T-helper 17 cell (primary cell): Measurements from ENCODE around the gene FAM221A. TPM values are rescaled to one million over a fixed set of nuclear protein-coding genes. Genes with fewer than 3 reads are reported as not detected.
"Not testable (repeated sequence)": the region's sequence is repeated elsewhere in the genome, so short reads cannot be mapped to it uniquely, and the experiment has no call there.

ENCODE experiments used
- ATAC-seq: fragments of 150-1000 bp; cut with Tn5 transposase; 2 replicates; pipeline ENCODE4 v1.10.0; 2021; ENCODE audit warnings: mild to moderate bottlenecking, moderate library complexity
- DNase-seq, 3 donors: peaks; one replicate each; pipeline versions ENCODE4 v3.0.0 to v3.0.0-alpha.2; 2020 to 2021
- H3K9me3 ChIP-seq: one replicate; pipeline ENCODE4 v1.7.0; 2013; ENCODE audit warnings: low read length, mild to moderate bottlenecking; ENCODE audit not compliant: control insufficient read depth, poor library complexity, severe bottlenecking
- H3K27ac Mint-ChIP-seq: one replicate; pipeline ENCODE4 v1.8.0; 2022; ENCODE audit warnings: mild to moderate bottlenecking, moderate library complexity, mixed read lengths
- H3K27me3 Mint-ChIP-seq: one replicate; pipeline ENCODE4 v1.8.0; 2022; ENCODE audit warnings: mixed read lengths
- H3K36me3 Mint-ChIP-seq: one replicate; pipeline ENCODE4 v1.8.0; 2022; ENCODE audit warnings: low read depth, mixed read lengths
- H3K4me1 Mint-ChIP-seq: one replicate; pipeline ENCODE4 v1.8.0; 2022; ENCODE audit warnings: mild to moderate bottlenecking, mixed read lengths
- H3K4me3 Mint-ChIP-seq: one replicate; pipeline ENCODE4 v1.8.0; 2022; ENCODE audit warnings: mild to moderate bottlenecking, moderate library complexity, mixed read lengths
- total RNA-seq, 4 donors: library from RNA in 2 of 4; stranded (reverse) in 2 of 4; gene quantifications; one replicate each; pipeline ENCODE4 v1.2.3 and lab custom pipeline; 2022 to 2026

Gene FAM221A
- total RNA-seq, 2 donors from 2014 or later: 4.8 to 6.2 TPM

DNA sequence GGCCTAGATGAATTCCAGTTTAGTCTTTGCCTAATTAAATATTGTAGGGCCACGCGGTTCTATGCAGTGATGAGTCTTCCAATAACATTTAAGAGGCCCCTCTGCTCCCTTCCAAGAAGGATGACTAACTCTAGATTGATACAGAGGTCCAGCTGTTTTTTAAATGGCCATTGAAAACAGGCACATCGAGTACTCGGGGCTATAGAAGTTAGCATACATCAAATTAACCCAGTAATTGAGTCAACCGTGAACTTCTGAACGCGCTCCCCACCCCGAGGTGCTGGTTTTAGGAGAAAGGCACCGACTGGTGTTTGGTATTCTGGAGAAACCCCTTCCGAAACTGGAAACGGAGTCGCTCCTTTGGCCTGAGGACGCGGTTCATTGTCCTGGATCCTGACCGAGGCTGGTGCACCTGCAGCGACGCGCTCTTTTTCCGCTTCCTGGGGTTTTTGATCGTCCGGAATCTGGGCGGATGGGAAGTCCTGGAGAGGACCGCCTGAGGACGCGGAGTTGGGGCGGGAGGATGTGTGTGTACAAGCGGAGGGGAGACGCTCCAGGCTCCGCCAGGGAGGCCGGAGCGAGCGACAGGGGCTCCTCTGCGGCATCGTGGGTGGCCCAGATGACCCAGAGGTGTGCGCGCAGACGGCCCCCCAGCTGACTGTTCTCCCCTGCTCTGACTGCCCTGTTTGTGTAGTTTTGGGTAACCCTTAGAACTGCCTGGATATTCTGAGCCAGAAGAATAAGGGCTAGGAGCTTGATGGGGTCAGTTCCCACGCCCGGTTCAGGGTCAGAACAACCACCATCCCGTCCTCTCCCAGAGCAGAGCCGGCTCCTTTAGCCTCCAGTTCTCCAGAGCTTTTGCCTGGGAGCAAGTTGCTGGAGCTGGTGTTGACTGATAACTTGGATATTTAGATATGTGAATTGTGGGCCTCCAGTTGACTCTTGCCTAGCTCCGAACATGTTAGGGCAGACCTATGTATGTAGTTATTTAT lies 711 bp downstream of the FAM221A start:
- no peaks in the 10 kb centered on the region for H3K9me3 ChIP-seq
- no peaks in the 10 kb centered on the region for H3K27me3 Mint-ChIP-seq
- peak overlapping the region; percentile 21 for H3K27ac Mint-ChIP-seq
- ATAC-seq (peak; percentile 36), DNase-seq (peak; percentile 17 to 22 (median 18))
- H3K4me1 Mint-ChIP-seq: peaks cover 8% of the 10 kb centered on the region
- H3K36me3 Mint-ChIP-seq: no peaks in the 10 kb centered on the region
- peak overlapping the region; percentile 86 for H3K4me3 Mint-ChIP-seq

DNA sequence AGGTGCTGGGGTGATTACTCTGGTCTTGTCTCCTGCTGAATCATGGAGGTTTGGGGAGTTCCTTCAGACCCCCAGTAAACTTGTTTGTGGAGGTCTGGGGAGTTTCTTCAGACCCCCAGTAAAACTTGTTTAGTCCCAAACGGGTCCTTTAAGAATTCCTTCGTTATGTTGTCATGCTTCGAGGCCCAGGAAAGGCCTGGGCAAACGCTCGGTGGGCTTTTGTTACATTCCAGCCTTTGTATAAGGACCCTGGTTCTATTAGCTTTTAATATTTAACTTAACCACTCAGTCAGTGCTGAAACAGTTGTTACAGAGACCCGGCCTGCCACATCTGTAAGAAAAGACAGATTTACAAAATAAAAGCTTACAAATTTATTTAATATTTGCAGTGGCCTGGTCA lies 4.0 kb downstream of the FAM221A start:
- not testable (repeated sequence) for H3K4me3 Mint-ChIP-seq, DNase-seq, H3K9me3 ChIP-seq, H3K27me3 Mint-ChIP-seq, ATAC-seq, H3K36me3 Mint-ChIP-seq, H3K4me1 Mint-ChIP-seq, H3K27ac Mint-ChIP-seq

DNA sequence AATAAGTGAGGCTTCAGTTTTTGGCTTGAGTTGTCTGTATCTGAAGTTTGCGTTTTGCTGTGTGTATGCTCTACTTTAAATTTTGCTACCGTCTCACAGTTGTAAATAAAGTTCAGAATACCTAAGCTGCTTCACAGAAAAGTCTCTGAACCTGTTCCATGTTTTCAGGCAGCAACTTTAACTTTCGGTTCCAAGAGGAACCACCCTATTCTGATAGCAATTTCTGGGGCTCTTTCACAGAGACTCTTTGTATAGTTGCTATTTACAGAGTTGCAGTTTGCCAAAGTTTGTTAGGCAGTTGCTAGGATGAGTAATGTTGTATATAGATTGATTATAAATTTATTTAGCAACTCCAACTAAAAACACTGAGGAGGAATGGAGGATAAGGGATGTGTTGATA lies 5.7 kb downstream of the FAM221A start:
- peaks cover 2% of the 10 kb centered on the region for H3K36me3 Mint-ChIP-seq
- no peak for ATAC-seq
- H3K4me1 Mint-ChIP-seq: peaks cover 4% of the 10 kb centered on the region
- H3K27me3 Mint-ChIP-seq: no peaks in the 10 kb centered on the region
- H3K9me3 ChIP-seq: no peaks in the 10 kb centered on the region
- no peak for DNase-seq
- H3K4me3 Mint-ChIP-seq: no peak overlapping the region
- no peak overlapping the region for H3K27ac Mint-ChIP-seq

DNA sequence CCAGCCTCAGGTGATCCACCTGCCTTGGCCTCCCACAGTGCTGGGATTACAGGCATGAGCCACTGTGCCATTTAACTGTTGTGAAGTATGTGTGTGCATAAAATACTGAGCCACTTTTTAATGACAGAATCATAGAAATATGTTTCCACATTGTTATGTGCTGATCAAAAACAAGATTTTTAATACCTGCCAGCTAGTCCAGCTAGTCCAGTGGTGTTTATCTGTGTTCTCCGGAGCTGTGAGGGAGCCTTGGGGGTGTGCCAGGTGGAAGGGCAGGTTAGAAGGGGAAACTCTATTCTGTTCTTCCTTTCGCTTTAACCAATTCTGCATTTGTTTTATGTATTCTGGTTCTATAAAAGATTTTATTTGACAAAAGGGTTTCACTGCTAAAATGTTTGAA lies 7.0 kb downstream of the FAM221A start:
- Mint-ChIP-seq H3K4me3 (no peak overlapping the region), H3K36me3 (peaks cover 2% of the 10 kb centered on the region), H3K4me1 (peaks cover 8% of the 10 kb centered on the region), H3K27me3 (no peaks in the 10 kb centered on the region), H3K27ac (no peak overlapping the region)
- H3K9me3 ChIP-seq: no peaks in the 10 kb centered on the region
- no peak for ATAC-seq
- DNase-seq: no peak

DNA sequence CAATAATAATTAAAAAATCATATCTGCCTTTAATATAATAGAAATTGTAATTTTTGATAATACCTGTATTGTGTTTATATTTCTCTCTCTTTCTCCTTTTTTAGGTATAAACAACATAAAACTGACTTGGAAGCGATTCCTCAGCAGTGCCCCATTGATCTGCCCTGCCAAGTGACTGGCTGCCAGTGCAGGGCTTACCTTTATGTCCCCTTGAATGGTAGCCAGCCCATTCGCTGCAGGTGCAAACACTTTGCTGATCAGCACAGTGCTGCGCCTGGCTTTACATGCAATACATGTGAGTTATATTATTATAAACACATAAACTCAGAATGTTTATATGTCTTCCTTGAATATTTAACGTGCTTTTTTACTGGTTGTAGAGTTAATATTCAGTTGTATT lies 9.2 kb downstream of the FAM221A start:
- H3K9me3 ChIP-seq: no peaks in the 10 kb centered on the region
- ATAC-seq (no peak), DNase-seq (no peak)
- no peaks in the 10 kb centered on the region for H3K27me3 Mint-ChIP-seq
- no peak overlapping the region for H3K4me3 Mint-ChIP-seq
- H3K4me1 Mint-ChIP-seq: peaks cover 8% of the 10 kb centered on the region
- H3K27ac Mint-ChIP-seq: no peak overlapping the region
- peaks cover 4% of the 10 kb centered on the region for H3K36me3 Mint-ChIP-seq

DNA sequence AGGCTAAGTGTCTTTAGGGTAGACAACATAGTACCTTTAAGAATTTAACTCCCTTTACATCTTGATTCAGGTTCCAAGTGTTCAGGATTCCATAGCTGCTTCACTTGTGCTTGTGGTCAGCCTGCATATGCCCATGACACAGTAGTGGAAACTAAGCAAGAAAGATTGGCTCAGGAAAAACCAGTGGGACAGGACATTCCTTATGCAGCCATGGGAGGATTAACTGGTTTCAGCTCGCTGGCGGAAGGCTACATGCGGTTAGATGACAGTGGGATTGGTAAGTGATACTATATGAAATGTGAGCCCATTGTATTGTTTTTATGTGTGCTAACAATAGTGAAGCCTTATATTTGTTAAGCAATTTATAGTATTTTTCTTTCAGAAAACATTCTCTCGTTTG lies 11.3 kb downstream of the FAM221A start:
- no peaks in the 10 kb centered on the region for H3K27me3 Mint-ChIP-seq
- peaks cover 4% of the 10 kb centered on the region for H3K4me1 Mint-ChIP-seq
- no peak for DNase-seq
- H3K36me3 Mint-ChIP-seq: peaks cover 4% of the 10 kb centered on the region
- H3K9me3 ChIP-seq: no peaks in the 10 kb centered on the region
- H3K4me3 Mint-ChIP-seq: no peak overlapping the region
- no peak overlapping the region for H3K27ac Mint-ChIP-seq
- ATAC-seq: no peak

DNA sequence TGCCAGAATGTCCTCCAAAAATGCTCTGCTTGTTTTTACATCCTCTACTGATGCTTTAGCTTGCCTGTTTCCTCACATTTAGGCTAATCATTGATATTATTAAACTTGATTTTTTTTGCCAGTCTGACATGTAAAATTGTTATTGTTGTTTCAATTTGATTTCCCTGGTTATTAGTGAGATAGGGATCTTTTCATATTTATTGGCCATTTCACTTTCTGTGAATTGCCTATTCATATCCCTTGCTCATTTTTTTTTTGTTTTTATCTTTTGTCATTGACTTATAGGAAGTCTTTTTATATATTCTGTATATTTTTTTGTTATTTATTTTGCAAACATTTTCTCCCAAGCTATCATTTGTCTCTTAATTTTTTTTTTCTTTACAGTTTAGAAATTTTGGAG lies 13.2 kb downstream of the FAM221A start:
- H3K36me3 Mint-ChIP-seq: peaks cover 4% of the 10 kb centered on the region

DNA sequence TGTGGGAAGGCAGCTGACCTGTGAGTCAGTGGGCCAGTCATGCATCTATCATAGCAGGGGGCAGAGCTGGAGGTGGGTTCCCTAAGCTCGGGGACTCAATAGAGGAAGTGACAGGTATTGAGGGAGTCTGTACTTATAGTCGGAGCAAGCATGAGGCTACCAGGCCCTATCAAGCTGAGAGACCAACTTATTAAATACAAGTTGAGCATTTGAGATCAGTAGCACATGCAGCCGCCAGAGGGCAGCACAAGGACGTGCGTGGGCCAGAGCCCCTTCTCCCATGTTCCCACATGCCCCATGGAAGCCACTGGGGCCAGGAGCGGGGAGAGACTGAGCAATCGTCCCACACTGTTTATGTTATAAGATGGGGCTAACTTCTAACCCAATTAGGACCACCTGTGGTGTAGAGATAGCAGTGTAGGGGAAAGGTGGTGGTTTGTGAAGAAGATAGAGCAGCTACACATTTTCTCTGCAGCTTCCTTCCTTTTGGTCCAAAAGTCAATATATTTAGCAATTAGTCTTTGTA lies 17.0 kb downstream of the FAM221A start:
- Mint-ChIP-seq H3K4me1 (peaks cover 8% of the 10 kb centered on the region), H3K27me3 (no peaks in the 10 kb centered on the region), H3K4me3 (no peak overlapping the region), H3K27ac (no peak overlapping the region), H3K36me3 (peaks cover 2% of the 10 kb centered on the region)
- no peaks in the 10 kb centered on the region for H3K9me3 ChIP-seq
- peak; percentile 34 to 51 (median 42) for DNase-seq
- ATAC-seq: peak; percentile 74

More for the DNA sequence above, 13.2 kb downstream of the FAM221A start:
- Mint-ChIP-seq H3K4me1 (peaks cover 12% of the 10 kb centered on the region), H3K27ac (no peak overlapping the region), H3K4me3 (no peak overlapping the region), H3K27me3 (no peaks in the 10 kb centered on the region)
- DNase-seq (no peak), ATAC-seq (no peak)
- no peaks in the 10 kb centered on the region for H3K9me3 ChIP-seq

DNA sequence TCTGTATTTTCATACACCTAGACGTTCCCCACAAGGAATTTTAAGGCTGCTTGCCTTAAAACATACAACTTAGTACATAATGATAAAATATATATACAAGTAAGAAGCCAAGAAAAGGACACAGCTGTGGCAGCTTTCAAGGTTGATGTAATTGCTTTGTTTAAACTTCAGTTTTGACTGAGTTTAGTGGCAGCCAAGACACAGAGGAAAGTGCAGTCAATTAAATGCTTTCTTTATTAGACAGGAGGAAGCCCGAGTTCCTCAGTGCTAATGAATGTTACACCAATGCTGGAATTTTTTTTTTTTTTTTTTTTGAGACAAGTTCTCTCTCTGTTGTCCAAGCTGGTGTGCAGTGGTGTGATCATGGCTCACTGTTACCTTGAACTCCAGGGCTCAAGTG lies 18.8 kb downstream of the FAM221A start:
- Mint-ChIP-seq H3K27me3 (no peaks in the 10 kb centered on the region), H3K4me1 (peaks cover 8% of the 10 kb centered on the region), H3K27ac (no peak overlapping the region), H3K36me3 (peaks cover 5% of the 10 kb centered on the region), H3K4me3 (no peak overlapping the region)
- H3K9me3 ChIP-seq: no peaks in the 10 kb centered on the region
- no peak for ATAC-seq
- DNase-seq: no peak

DNA sequence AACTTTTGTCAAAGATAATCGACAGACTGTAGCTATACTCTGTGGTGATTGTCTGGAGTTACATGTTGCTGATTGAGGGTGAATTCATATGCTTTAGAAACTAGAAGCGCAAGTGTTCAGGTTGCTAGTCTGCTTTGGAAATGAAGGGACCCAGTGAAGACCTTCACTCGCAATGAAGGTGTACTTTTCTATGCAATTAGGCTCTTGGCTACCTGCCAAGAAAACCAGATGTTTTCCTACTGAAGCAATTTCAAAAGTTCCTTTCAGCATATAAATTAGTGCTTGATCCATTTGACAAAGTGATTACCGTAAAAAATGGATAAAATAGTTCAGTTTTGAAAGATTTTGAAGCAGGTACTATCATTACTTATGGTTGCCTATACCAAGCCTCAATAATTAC lies 20.0 kb downstream of the FAM221A start:
- Mint-ChIP-seq H3K27ac (no peak overlapping the region), H3K36me3 (peaks cover 2% of the 10 kb centered on the region), H3K27me3 (no peaks in the 10 kb centered on the region), H3K4me1 (peaks cover 8% of the 10 kb centered on the region), H3K4me3 (no peak overlapping the region)
- ATAC-seq (no peak), DNase-seq (no peak)
- no peaks in the 10 kb centered on the region for H3K9me3 ChIP-seq

DNA sequence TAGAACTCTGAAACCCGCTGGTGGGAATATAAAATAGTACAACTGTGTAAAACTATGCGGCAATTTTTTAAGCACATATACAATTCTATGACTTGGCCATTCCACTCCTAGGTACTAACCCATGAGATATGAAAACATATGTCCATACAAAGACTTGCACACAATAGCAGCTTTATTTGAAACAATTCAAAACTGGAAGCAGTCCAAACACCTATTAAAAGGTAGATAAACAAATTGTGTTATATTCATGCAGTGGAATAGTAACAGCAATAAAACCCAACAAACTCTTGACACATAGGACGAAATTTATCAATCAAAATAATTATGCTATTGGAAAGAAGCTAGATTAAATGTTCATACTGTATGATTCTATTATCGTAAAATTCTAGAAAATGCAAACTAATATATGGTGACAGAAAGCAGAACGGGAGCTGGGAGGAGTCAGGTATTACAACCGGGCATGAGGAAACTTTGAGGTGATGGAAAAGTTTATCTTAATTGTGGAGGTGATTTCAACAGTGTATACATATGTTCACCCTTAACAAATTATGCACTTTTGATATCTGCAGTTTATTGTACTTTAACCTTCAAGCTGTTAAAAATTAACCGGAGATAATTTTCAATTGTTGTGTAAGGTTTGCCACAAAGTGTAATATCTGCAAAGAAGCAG lies 29.2 kb downstream of the FAM221A start:
- no peaks in the 10 kb centered on the region for H3K9me3 ChIP-seq
- Mint-ChIP-seq H3K4me1 (peaks cover 2% of the 10 kb centered on the region), H3K27ac (no peak overlapping the region), H3K27me3 (peaks cover 5% of the 10 kb centered on the region), H3K4me3 (no peak overlapping the region), H3K36me3 (no peaks in the 10 kb centered on the region)
- DNase-seq (no peak), ATAC-seq (no peak)

DNA sequence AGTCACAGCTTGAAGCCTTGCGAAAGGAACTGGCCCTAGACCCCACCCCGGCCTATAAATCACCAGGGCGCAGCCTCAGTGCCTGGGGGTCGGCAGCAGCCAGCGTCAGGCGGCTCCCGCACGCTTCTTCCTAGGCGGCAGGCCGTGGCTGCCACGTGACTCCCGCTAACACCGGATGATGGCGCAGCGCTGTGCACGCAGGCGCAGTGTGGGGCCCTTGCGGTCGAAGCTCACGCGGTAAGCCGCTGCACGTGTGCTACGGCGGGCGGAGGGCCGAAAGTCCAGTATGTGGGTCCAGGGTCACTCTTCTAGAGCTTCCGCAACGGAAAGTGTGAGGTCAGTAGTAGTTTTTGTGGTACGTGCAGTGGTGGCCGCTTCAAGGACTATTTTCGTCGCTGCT lies 30.0 kb downstream of the FAM221A start, which contains the start of gene STK31:
STK31 (plus strand) TSS at position 220 of the 400 bp plus-strand sequence; CDS start at position 287, 67 bp downstream.
- no peak within 1 kb of the TSS for H3K4me3 Mint-ChIP-seq

More for the DNA sequence above, 30.0 kb downstream of the FAM221A start, which contains the start of gene STK31:
- Mint-ChIP-seq H3K27ac (no peak within 1 kb of the TSS), H3K36me3 (no peaks in the 10 kb centered on the region), H3K27me3 (peaks cover 5% of the 10 kb centered on the region), H3K4me1 (peaks cover 2% of the 10 kb centered on the region)
- no peak for DNase-seq
- H3K9me3 ChIP-seq: no peaks in the 10 kb centered on the region
- no peak for ATAC-seq
